Gastrocnemius medialis (tissue), 4 donors: Measurements from ENCODE around the gene XYLT1. TPM values are rescaled to one million over a fixed set of nuclear protein-coding genes. Genes with fewer than 3 reads are reported as not detected.

ENCODE experiments used
- ATAC-seq, 2 donors: fragments of 150-250 bp; one replicate each; pipeline ENCODE4 v1.9.1; 2016
- DNase-seq, 2 donors: peaks; one replicate each; pipeline ENCODE4 v3.0.0-alpha.2; 2019
- H3K27ac ChIP-seq, 4 donors: fragments of 200-600 bp; sonication (generic); 1 replicate in 1 of 4; 2 replicates in 3 of 4; pipeline ENCODE4 v1.5.1; 2016 to 2018; ENCODE audit warnings: mild to moderate bottlenecking in 2 of 4, moderate library complexity in 1 of 4
- H3K27me3 ChIP-seq, 3 donors: fragments of 200-600 bp; sonication (generic) in 2 of 3; 1 replicate in 1 of 3; 2 replicates in 2 of 3; pipeline versions ENCODE4 v1.5.1 to v1.6.0; 2016 to 2019; ENCODE audit warnings: mild to moderate bottlenecking in 1 of 3, moderate library complexity in 1 of 3
- H3K36me3 ChIP-seq, 2 donors: fragments of 200-600 bp; sonication (generic) in 1 of 2; one replicate each; pipeline ENCODE4 v1.5.1; 2017 to 2018
- H3K4me1 ChIP-seq, 2 donors: fragments of 200-600 bp; sonication (generic) in 1 of 2; one replicate each; pipeline ENCODE4 v1.5.1; 2016 to 2017; ENCODE audit warnings: mild to moderate bottlenecking in 2 of 2
- H3K4me3 ChIP-seq, 4 donors: fragments of 200-600 bp; sonication (generic) in 3 of 4; 1 replicate in 1 of 4; 2 replicates in 3 of 4; pipeline ENCODE4 v1.5.1; 2016 to 2019; ENCODE audit warnings: mild to moderate bottlenecking in 2 of 4
- H3K9me3 ChIP-seq, 3 donors: fragments of 200-600 bp; sonication (generic) in 2 of 3; 1 replicate in 1 of 3; 2 replicates in 2 of 3; pipeline ENCODE4 v1.5.1; 2016 to 2019
- CTCF ChIP-seq, 5 experiments: fragments of 450-650 bp in 3 of 5; fragments of 200-600 bp in 2 of 5; sonication (generic) in 2 of 5; IDR thresholded peaks in 4 of 5; conservative IDR thresholded peaks in 1 of 5; 1 replicate in 4 of 5; 2 replicates in 1 of 5; pipeline ENCODE4 v1.5.1; 2016 to 2019; ENCODE audit warnings: antibody characterized with exemption in 5 of 5, mild to moderate bottlenecking in 3 of 5, moderate library complexity in 3 of 5
- POLR2A ChIP-seq, 2 donors: fragments of 450-650 bp; IDR thresholded peaks; one replicate each; pipeline ENCODE4 v1.6.1; 2017; ENCODE audit warnings: antibody characterized with exemption in 2 of 2, mild to moderate bottlenecking in 2 of 2, moderate library complexity in 2 of 2
- in situ Hi-C, 4 donors: fragments of 200-750 bp; cut with MboI; loops; one replicate each; pipeline versions ENCODE4 v1.15.0 to v1.8.0; 2017; ENCODE audit warnings: low sequenced_read_pairs in 4 of 4
- intact Hi-C: fragments of 100-400 bp; cut with DNase I; formaldehyde crosslinking; loops from one replicate; pipeline ENCODE4 v1.15.1; 2023; ENCODE audit warnings: low total_unique reads
- total RNA-seq, 4 donors: library from RNA; depleted of rRNA; stranded (reverse); fragments of >200 nt; gene quantifications; one replicate each; pipeline versions ENCODE4 v1.1.0 to v1.2.3, GENCODE V29; 2016

XYLT1 gene
- total RNA-seq, 4 donors from 2014 or later: 0.87 to 7.9 (median 1.4) TPM

- DNase-seq: no peak
- Histone ChIP-seq H3K4me3 (no peak overlapping the region), H3K27ac (no peak overlapping the region), H3K4me1 (no peaks in the 10 kb centered on the region), H3K27me3 (no peaks in the 10 kb centered on the region), H3K9me3 (no peaks in the 10 kb centered on the region), H3K36me3 (no peaks in the 10 kb centered on the region)
- intact Hi-C loops (no loop called here), in situ Hi-C loops (no loop called here)
- TF ChIP-seq CTCF (IDR thresholded peaks at IDR 0.05 in 4 of 5, conservative IDR thresholded peaks at IDR 0.05 in 1 of 5) (no peak), POLR2A (IDR thresholded peaks at IDR 0.05) (no peak)
- ATAC-seq: no peak
Observed at GRCh38 chr16:17358355-17358754, 112.4 kb downstream of the XYLT1 start.

- TF ChIP-seq CTCF (IDR thresholded peaks at IDR 0.05 in 4 of 5, conservative IDR thresholded peaks at IDR 0.05 in 1 of 5): no peak
- in situ Hi-C loops: no loop called here
- intact Hi-C loops: no loop called here
- Histone ChIP-seq H3K27ac (no peak overlapping the region), H3K36me3 (no peaks in the 10 kb centered on the region), H3K9me3 (no peaks in the 10 kb centered on the region), H3K4me1 (no peaks in the 10 kb centered on the region), H3K4me3 (no peak overlapping the region), H3K27me3 (no peaks in the 10 kb centered on the region)
- ATAC-seq: no peak
- no peak for DNase-seq
Observed at GRCh38 chr16:17357307-17358062, 113.3 kb downstream of the XYLT1 start.

- Histone ChIP-seq H3K36me3 (no peaks in the 10 kb centered on the region), H3K9me3 (no peaks in the 10 kb centered on the region), H3K27me3 (no peaks in the 10 kb centered on the region), H3K4me1 (no peaks in the 10 kb centered on the region), H3K4me3 (no peak overlapping the region), H3K27ac (no peak overlapping the region)
- intact Hi-C loops (no loop called here), in situ Hi-C loops (no loop called here)
- TF ChIP-seq CTCF (IDR thresholded peaks at IDR 0.05 in 4 of 5, conservative IDR thresholded peaks at IDR 0.05 in 1 of 5) (no peak), POLR2A (IDR thresholded peaks at IDR 0.05) (no peak)
- no peak for DNase-seq
- no peak for ATAC-seq
Observed at GRCh38 chr16:17356243-17356933, 114.4 kb downstream of the XYLT1 start.

GRCh38 chr16:17354685-17355084 is 116.1 kb downstream of the XYLT1 start:
- no peaks in the 10 kb centered on the region for H3K9me3 ChIP-seq
- in situ Hi-C loops: no loop called here
- DNase-seq (no peak), ATAC-seq (no peak)
- TF ChIP-seq POLR2A (IDR thresholded peaks at IDR 0.05) (no peak), CTCF (IDR thresholded peaks at IDR 0.05 in 4 of 5, conservative IDR thresholded peaks at IDR 0.05 in 1 of 5) (no peak)
- no peaks in the 10 kb centered on the region for H3K36me3 ChIP-seq
- intact Hi-C loops: no loop called here
- no peaks in the 10 kb centered on the region for H3K27me3 ChIP-seq
- no peak overlapping the region for H3K27ac ChIP-seq
- no peak overlapping the region for H3K4me3 ChIP-seq
- H3K4me1 ChIP-seq: no peaks in the 10 kb centered on the region
